Upper lobe of left lung (tissue), 6 donors: ENCODE data around the gene IFITM10. TPM values are rescaled to one million over a fixed set of nuclear protein-coding genes. Genes with fewer than 3 reads are reported as not detected.

ENCODE experiments used
- ATAC-seq, 2 donors: fragments of 200-7000 bp; cut with Tn5 transposase; one replicate each; pipeline ENCODE4 v1.9.1; 2022; ENCODE audit warnings: mild to moderate bottlenecking in 2 of 2, moderate library complexity in 2 of 2; ENCODE audit not compliant: low FRiP score in 2 of 2
- DNase-seq, 2 donors: peaks; one replicate each; pipeline ENCODE4 v3.0.0-alpha.2; 2019 to 2020
- H3K27ac ChIP-seq, 4 donors: fragments of 200-600 bp; sonication (generic); one replicate each; pipeline ENCODE4 v1.5.1; 2016 to 2019
- H3K27me3 ChIP-seq, 4 donors: fragments of 200-600 bp; sonication (generic); one replicate each; pipeline ENCODE4 v1.5.1; 2017 to 2019
- H3K36me3 ChIP-seq, 4 donors: fragments of 200-600 bp; sonication (generic); one replicate each; pipeline ENCODE4 v1.5.1; 2016 to 2019
- H3K4me1 ChIP-seq, 4 donors: fragments of 200-600 bp; sonication (generic); one replicate each; pipeline ENCODE4 v1.5.1; 2018 to 2019
- H3K4me3 ChIP-seq, 4 donors: fragments of 200-600 bp; sonication (generic); one replicate each; pipeline ENCODE4 v1.5.1; 2017 to 2019; ENCODE audit warnings: mild to moderate bottlenecking in 2 of 4, moderate library complexity in 1 of 4
- H3K9me3 ChIP-seq, 4 donors: fragments of 200-600 bp; sonication (generic); one replicate each; pipeline ENCODE4 v1.5.1; 2018 to 2019
- CTCF ChIP-seq, 6 experiments: fragments of 450-650 bp in 4 of 6; fragments of 200-600 bp in 2 of 6; sonication (generic) in 2 of 6; IDR thresholded peaks; one replicate each; pipeline ENCODE4 v1.5.1; 2016 to 2019; ENCODE audit warnings: antibody characterized with exemption in 6 of 6
- EP300 ChIP-seq, 4 donors: sonication (generic); formaldehyde crosslinking; IDR thresholded peaks; one replicate each; pipeline ENCODE4 v1.5.1; 2017; ENCODE audit warnings: antibody characterized with exemption in 4 of 4, control low read depth in 2 of 4
- POLR2A ChIP-seq, 4 donors: fragments of 450-650 bp; IDR thresholded peaks; one replicate each; pipeline ENCODE4 v1.5.1; 2016 to 2017; ENCODE audit warnings: antibody characterized with exemption in 4 of 4, mild to moderate bottlenecking in 2 of 4
- POLR2AphosphoS5 ChIP-seq, 2 donors: sonication (generic); formaldehyde crosslinking; IDR thresholded peaks; one replicate each; pipeline ENCODE4 v1.5.1; 2017; ENCODE audit warnings: antibody characterized with exemption in 2 of 2
- WGBS, 2 donors: methylation state at CpG; one replicate each; pipeline ENCODE4 v1.1.5; 2017 to 2018; 5-methylcytosine and 5-hydroxymethylcytosine counted together
- total RNA-seq, 6 donors: library from RNA; depleted of rRNA in 4 of 6; stranded (reverse); fragments of >200 nt in 4 of 6; gene quantifications; one replicate each; pipeline versions ENCODE4 v1.1.0 to v1.2.1, GENCODE V29; 2016 to 2021
- donor health status: DM: no; HTN: no; CAD: no; lungs with moderate emphysema.
- donor health status: DM: no; HTN: yes; CAD: no; lungs with severe emphysema.

The IFITM10 gene
- total RNA-seq, 6 donors from 2014 or later = 8.7 to 28.3 (median 14.2) TPM

- Histone ChIP-seq H3K36me3 (no peaks in the 10 kb centered on the region), H3K4me3 (no peak overlapping the region), H3K27ac (no peak overlapping the region), H3K27me3 (peaks cover 0 to 2% (median 0%) of the 10 kb centered on the region in 4 donors), H3K4me1 (peaks cover 0 to 9% (median 0%) of the 10 kb centered on the region in 4 donors), H3K9me3 (no peaks in the 10 kb centered on the region)
- no peak for ATAC-seq
- TF ChIP-seq CTCF (IDR thresholded peaks at IDR 0.05) (no peak), POLR2AphosphoS5 (IDR thresholded peaks at IDR 0.05) (no peak), POLR2A (IDR thresholded peaks at IDR 0.05) (no peak), EP300 (IDR thresholded peaks at IDR 0.05) (no peak)
- no peak for DNase-seq
- 86% methylated on average over 3 of the region's 3 CpGs for WGBS, 2 donors
Observed at GRCh38 chr11:1742869-1743584, 7.4 kb downstream of the IFITM10 start.

- no peak overlapping the region for H3K4me3 ChIP-seq
- WGBS, 2 donors = 68 to 81% methylated on average over 4 of the region's 4 CpGs
- ATAC-seq (no peak), DNase-seq (no peak)
- no peak overlapping the region for H3K27ac ChIP-seq
- H3K27me3 ChIP-seq = no peaks in the 10 kb centered on the region
- TF ChIP-seq POLR2AphosphoS5 (IDR thresholded peaks at IDR 0.05) (no peak), POLR2A (IDR thresholded peaks at IDR 0.05) (no peak), CTCF (IDR thresholded peaks at IDR 0.05) (no peak), EP300 (IDR thresholded peaks at IDR 0.05) (no peak)
- no peaks in the 10 kb centered on the region for H3K36me3 ChIP-seq
- H3K4me1 ChIP-seq = peaks cover 0 to 6% (median 0%) of the 10 kb centered on the region in 4 donors
- H3K9me3 ChIP-seq = peaks cover 0 to 5% (median 3%) of the 10 kb centered on the region in 4 donors
Observed at GRCh38 chr11:1742371-1742770, 8.0 kb downstream of the IFITM10 start.

GRCh38 chr11:1741741-1742140 lies 8.7 kb downstream of the IFITM10 start:
- Histone ChIP-seq H3K27me3 (no peaks in the 10 kb centered on the region), H3K4me1 (peaks cover 0 to 3% (median 0%) of the 10 kb centered on the region in 4 donors), H3K27ac (no peak overlapping the region), H3K36me3 (no peaks in the 10 kb centered on the region), H3K4me3 (no peak overlapping the region), H3K9me3 (peaks cover 3 to 11% (median 10%) of the 10 kb centered on the region in 4 donors)
- DNase-seq (no peak), ATAC-seq (no peak)
- no peak for TF ChIP-seq EP300 (IDR thresholded peaks at IDR 0.05)
- no peak for TF ChIP-seq CTCF (IDR thresholded peaks at IDR 0.05)
- no peak for TF ChIP-seq POLR2AphosphoS5 (IDR thresholded peaks at IDR 0.05)
- TF ChIP-seq POLR2A (IDR thresholded peaks at IDR 0.05) = no peak
- WGBS, 2 donors = 76 to 87% methylated on average over 4 of the region's 4 CpGs

GRCh38 chr11:1740786-1741530 lies 9.4 kb downstream of the IFITM10 start:
- Histone ChIP-seq H3K27ac (no peak overlapping the region), H3K27me3 (no peaks in the 10 kb centered on the region), H3K9me3 (peaks cover 7 to 18% (median 17%) of the 10 kb centered on the region in 4 donors), H3K4me1 (no peaks in the 10 kb centered on the region), H3K4me3 (no peak overlapping the region), H3K36me3 (no peaks in the 10 kb centered on the region)
- ATAC-seq = no peak
- DNase-seq = no peak
- TF ChIP-seq POLR2AphosphoS5 (IDR thresholded peaks at IDR 0.05) (no peak), POLR2A (IDR thresholded peaks at IDR 0.05) (no peak), CTCF (IDR thresholded peaks at IDR 0.05) (no peak), EP300 (IDR thresholded peaks at IDR 0.05) (no peak)
- 85 to 86% methylated on average over 8 of the region's 8 CpGs for WGBS, 2 donors
